ENCODE data around the gene GPA33.
"Not testable (repeated sequence)": the region's sequence is repeated elsewhere in the genome, so short reads cannot be mapped to it uniquely, and the experiment has no call there.

GPA33 gene

GRCh38 chr1:167060141-167061072 lies 29.8 kb downstream of the GPA33 start:
- DNase-seq (ENCODE audit: extremely low spot score, insufficient read length, low read depth) (no peak), FAIRE-seq (no peak)

DNA sequence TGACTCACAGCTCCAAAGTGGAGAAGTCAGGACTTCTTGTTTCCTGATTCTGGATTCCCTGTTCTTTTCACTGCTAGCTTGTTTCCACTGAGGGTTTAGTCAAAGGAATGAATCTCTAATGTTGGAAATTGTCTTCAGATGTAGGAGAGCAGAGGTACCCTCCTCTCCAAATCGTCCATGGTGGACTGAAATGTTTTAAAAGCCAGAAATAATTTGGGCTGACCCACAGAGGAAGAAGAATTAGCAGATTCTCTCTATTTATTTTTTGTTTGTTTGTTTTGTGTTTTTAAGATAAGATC lies 30.4 kb downstream of the GPA33 start:
- FAIRE-seq (no peak), DNase-seq (ENCODE audit: extremely low spot score, insufficient read length, low read depth) (no peak)

- FAIRE-seq (no peak), DNase-seq (ENCODE audit: extremely low spot score, insufficient read length, low read depth) (peak; percentile 22)
Measured at GRCh38 chr1:167059045-167059808, 30.9 kb downstream of the GPA33 start.

DNA sequence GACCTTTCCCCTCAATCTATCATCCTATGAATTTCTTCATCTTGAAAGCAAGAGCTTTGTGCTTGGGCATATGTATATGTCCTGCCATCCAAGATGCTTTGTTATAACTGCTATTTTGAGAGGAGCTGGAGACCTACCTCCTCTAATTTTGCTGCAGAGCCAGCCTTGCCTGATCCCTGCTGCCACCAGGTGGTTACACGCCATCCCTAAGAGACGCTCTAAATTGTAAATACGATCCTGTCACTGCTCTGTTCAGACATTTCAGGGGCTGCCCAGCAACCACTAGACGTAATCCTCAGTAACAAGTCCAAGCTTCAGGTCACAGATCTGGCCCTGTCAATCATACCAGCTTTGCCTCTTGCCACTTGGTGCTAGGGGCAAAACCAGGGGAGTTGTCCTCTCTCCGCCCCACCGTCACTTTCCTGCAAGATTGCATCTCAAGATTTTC lies 32.9 kb downstream of the GPA33 start:
- peak; percentile 22 for DNase-seq (ENCODE audit: extremely low spot score, insufficient read length, low read depth)
- no peak for FAIRE-seq

GRCh38 chr1:167056529-167057231 lies 33.5 kb downstream of the GPA33 start:
- DNase-seq (ENCODE audit: extremely low spot score, insufficient read length, low read depth) = no peak
- FAIRE-seq = no peak

- DNase-seq (ENCODE audit: extremely low spot score, insufficient read length, low read depth) (no peak), FAIRE-seq (no peak)
Measured at GRCh38 chr1:167054946-167055630, 35.1 kb downstream of the GPA33 start.

DNA sequence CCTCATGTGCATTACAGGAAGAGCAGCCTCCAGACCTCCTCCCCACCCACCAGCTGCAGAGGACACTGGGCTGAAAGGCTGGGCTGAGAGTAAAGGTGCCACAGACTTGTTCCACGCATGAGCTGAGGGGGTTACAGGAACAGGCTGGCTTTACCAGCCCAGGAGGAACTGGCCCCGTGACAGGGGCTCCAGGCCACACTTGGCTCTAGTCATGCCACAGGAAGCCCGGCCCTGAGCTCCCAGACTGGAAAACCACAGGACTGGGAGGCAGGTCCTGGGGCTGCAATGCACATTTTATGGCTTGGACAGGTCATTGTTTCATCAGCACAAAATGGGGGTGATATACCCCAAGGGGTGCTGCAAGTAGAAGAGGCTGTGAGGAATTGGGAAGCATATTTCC lies 35.6 kb downstream of the GPA33 start:
- DNase-seq (ENCODE audit: extremely low spot score, insufficient read length, low read depth) (no peak), FAIRE-seq (no peak)

DNA sequence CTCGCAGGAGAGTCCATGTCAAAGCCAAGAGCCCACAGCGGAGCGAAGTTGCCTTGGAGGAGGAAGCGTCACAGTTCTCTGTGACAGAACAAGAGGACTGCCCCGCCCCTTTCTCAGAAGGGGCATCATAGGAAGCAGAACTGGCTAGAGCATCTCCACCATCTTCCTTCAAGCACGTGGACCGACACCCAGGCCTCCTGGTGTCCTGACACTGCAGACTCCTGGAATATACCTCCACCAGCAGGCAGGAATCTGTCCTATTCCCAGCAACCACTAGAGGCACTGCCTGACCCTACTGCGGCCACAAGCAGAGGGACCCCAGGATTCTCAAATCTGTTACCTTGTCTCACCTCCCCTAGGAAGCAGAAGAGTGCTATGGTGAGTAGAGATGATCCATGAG lies 37.8 kb downstream of the GPA33 start:
- FAIRE-seq (no peak), DNase-seq (ENCODE audit: extremely low spot score, insufficient read length, low read depth) (no peak)

DNA sequence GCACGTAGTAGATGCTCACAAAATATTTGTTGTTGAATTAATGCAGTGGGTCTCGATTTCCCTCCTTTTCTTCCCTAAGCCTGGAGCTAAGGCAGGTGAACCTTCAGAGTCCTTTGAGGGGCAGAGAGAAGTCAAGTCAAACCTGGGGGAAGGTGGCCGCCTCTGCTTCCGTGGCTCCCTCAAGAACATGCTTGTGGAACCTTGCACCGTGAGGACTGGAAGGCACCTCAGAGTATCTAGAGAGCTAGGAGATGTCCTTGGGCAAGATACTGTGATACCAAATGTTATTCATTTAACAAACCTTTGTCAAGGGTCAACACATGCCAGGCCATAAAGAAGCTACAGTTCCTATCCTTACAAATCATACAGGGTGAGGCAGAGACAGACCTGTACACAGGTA lies 38.3 kb downstream of the GPA33 start:
- no peak for FAIRE-seq

DNA sequence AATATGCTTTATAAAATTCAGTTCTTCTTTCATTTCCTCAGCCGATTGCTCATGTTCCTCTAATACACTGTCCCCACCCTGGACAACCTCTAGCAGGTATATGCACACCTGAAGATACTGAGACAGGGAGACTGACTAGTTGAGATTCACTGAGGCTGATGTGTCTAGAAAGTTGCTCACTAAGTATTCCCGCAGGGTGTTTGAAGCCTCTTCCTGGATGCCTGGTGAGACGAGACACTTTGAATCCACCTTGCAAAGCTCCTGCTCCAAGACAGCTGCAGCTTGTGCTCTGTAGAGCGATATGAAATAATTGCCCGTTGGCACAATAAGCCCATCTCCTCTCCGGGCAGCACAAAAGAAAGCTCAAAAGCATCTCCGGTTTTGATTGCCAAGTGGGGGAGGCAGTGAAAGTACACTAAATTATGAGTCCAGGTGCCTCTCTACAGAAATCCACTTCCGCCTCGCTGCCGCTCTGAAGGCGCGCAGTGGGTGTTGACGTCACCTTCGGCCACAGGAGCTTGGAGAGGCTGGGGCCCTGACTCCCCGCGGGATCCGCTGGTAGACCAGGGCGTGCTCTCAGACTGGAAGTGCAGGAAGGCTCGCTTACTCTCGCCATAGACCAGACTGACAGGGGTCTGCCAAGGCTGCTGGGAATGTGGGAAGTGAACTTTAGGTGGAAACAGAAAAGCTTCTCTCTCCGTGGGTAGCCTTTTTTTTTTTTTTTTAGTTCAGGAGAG lies 46.3 kb downstream of the GPA33 start:
- DNase-seq (ENCODE audit: extremely low spot score, insufficient read length, low read depth) = peak; percentile 58
- peak; percentile 92 for FAIRE-seq

More for the DNA sequence above, 38.3 kb downstream of the GPA33 start:
- DNase-seq (ENCODE audit: extremely low spot score, insufficient read length, low read depth) = no peak

- FAIRE-seq (no peak), DNase-seq (ENCODE audit: extremely low spot score, insufficient read length, low read depth) (no peak)
Measured at GRCh38 chr1:167033646-167034045, 56.5 kb downstream of the GPA33 start.

DNA sequence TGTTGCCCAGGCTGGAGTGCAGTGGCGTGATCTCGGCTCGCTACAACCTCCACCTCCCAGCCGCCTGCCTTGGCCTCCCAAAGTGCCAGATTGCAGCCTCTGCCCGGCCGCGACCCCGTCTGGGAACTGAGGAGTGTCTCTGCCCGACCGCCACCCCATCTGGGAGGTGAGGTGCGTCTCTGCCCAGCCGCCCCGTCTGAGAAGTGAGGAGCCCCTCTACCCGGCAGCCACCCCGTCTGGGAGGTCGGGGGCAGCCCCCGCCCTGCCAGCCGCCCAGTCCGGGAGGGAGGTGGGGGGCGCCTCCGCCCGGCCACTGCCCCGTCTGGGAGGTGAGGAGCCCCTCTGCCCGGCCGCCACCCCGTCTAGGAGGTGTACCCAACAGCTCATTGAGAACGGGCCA lies 60.6 kb downstream of the GPA33 start:
- FAIRE-seq; DNase-seq (ENCODE audit: extremely low spot score, insufficient read length, low read depth): not testable (repeated sequence)

- peak; percentile 69 for FAIRE-seq
- no peak for DNase-seq (ENCODE audit: extremely low spot score, insufficient read length, low read depth)
Measured at GRCh38 chr1:167022384-167022783, 67.8 kb downstream of the GPA33 start.

DNA sequence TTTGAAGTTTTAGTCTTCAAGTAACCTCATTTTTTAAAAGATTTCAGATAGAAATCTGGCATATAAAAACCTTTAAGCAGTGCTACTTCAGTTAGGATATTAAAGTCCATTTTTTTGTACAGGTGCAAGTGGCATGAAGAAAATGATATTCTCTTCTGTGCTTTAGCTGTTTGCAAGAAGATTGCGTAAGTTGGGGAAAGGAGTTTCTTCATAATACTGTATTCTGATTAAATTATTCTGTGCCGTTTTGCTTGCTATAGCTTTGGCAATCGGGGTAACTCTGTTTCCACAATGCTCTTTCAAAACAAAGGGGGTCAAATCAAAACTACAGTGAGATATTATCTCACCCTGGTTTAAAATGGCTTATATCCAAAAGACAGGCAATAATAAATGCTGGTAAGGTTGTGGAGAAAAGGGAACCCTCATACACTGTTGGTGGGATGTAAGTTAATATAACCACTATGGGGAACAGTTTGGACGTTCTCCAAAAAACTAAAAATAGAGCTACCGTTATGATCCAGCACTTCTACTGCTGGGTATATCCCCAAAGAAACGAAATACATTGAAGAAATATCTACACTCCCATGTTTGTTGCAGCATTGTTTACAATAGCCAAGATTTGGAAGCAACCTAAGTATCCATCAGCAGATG lies 74.0 kb downstream of the GPA33 start:
- DNase-seq (ENCODE audit: extremely low spot score, insufficient read length, low read depth) = no peak
- FAIRE-seq = no peak

DNA sequence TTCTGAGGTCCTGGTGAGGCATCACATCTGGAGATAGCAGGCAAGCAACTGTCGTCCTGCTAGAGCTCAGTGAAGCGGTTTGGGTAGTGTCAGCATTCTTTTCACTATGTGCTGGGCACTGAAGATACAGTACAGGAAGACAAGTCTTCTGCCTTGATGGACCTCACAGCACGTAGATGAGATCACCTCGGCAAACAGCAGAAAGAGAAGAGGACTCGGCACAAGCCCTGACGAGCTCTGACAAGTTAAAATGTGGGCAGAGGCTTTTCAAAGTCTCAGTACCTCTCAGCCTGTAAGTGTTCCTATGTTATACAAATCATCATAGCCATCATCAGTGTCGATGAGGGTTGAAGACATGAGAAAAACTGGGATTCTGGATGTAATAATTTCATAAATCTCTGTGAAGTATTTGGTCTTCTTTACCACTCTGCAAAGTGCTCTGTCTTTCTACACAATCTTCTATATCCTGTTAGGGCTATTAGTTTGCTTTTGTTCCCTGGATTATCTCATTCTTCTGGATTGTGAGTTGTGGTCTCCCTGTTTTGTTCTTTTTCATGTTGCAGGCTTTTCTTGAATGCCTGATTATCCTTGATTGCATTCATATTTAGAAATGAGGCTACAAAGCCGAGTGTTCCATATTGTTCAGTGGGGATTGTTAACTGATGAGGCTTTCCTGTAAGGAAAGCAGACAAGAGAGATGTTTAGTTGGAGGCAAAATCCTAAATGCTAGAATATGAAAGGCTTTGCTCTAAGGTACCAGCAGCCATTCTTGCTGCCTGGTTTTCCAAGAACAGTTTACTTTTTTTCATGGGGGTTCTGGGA lies 76.9 kb downstream of the GPA33 start:
- no peak for DNase-seq (ENCODE audit: extremely low spot score, insufficient read length, low read depth)
- FAIRE-seq = no peak

DNA sequence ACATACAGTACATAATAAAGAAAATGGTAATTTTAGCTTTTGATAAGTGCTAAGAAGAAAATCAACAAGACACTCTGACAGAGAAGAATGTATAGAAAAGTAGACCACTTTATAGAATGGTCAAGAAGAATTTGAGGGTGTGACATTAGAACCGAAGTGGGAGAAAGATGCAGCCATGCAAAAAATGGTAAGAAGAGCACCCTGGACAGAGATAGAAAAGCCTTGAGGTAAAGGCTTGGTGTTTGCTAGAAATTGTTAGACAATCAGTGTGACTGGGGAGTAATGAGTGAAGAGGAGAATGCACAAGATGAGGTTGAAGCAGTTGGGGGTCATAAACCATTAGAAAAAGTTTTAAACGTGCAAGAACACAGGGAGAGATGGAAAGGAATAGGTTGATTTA lies 77.6 kb downstream of the GPA33 start:
- DNase-seq (ENCODE audit: extremely low spot score, insufficient read length, low read depth) = no peak
- FAIRE-seq = no peak

- DNase-seq (ENCODE audit: extremely low spot score, insufficient read length, low read depth) = no peak
- FAIRE-seq = no peak
Measured at GRCh38 chr1:167011560-167012191, 78.5 kb downstream of the GPA33 start.

DNA sequence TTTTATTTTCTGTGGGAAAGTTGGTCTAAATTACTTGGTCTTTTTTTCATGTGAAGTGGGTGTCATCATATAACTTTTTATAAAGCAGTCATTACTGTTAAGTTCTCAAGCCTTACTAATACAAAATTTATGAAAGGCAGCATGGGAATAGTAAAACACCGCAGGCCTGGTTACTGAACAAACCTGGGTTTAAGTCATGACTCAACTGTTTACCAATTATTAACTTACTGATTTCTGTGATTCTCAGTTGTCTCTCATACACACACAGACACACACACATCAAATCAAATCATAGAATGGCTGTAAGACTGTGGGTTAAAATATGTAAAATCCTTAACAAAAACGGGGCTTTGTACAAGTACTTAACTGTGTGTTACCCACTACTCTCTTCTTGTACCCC lies 86.5 kb downstream of the GPA33 start:
- DNase-seq (ENCODE audit: extremely low spot score, insufficient read length, low read depth) (no peak), FAIRE-seq (no peak)
